IMR-90 (cell line): ENCODE measurements around the gene ZNF3. TPM values are rescaled to one million over a fixed set of nuclear protein-coding genes. Genes with fewer than 3 reads are reported as not detected.

Experiments
- ATAC-seq: fragments of 200-7000 bp; cut with Tn5 transposase; 2 replicates; pipeline ENCODE4 v1.9.1; 2020; ENCODE audit warnings: low read depth, mild to moderate bottlenecking, moderate library complexity
- BruUV-seq: library from RNA; stranded (reverse); fragments of 400-500 nt; replicated peaks from 2 replicates; lab custom pipeline; 2021; lab: Mats Ljungman, UMichigan
- CTCF ChIA-PET: fragments of 300-600 bp; formaldehyde crosslinking; extraction: SDS; loops from one replicate; lab custom pipeline; 2021; ENCODE audit warnings: antibody characterized with exemption; lab: Yijun Ruan, JAX
- POLR2A ChIA-PET: fragments of 300-600 bp; sonication (Branson Sonifier 250); formaldehyde crosslinking; loops from one replicate; lab custom pipeline; 2022; ENCODE audit warnings: antibody characterized with exemption; ENCODE audit not compliant: unreplicated experiment; lab: Charles Lee
- DNase-seq: peaks from one replicate; pipeline ENCODE4 v3.0.0; 2013
- H2AFZ ChIP-seq: replicated peaks from 2 replicates; pipeline ENCODE3; 2013; ENCODE audit warnings: low read length, mild to moderate bottlenecking; ENCODE audit not compliant: poor library complexity
- H2AK5ac ChIP-seq: 2 replicates; pipeline ENCODE4 v1.6.1; 2013; ENCODE audit warnings: low read depth, low read length, inconsistent platforms
- H2AK9ac ChIP-seq: replicated peaks from 2 replicates; pipeline ENCODE3; 2013; ENCODE audit warnings: mild to moderate bottlenecking, low read depth, low read length, moderate library complexity; ENCODE audit not compliant: poor library complexity
- H2BK120ac ChIP-seq: 2 replicates; pipeline ENCODE4 v1.6.1; 2013; ENCODE audit warnings: low read depth, low read length, inconsistent platforms
- H2BK15ac ChIP-seq: 3 replicates; pipeline ENCODE4 v1.6.1; 2013; ENCODE audit warnings: low read depth, low read length, inconsistent platforms
- H2BK20ac ChIP-seq: 2 replicates; pipeline ENCODE4 v1.6.1; 2013; ENCODE audit warnings: low read depth, mild to moderate bottlenecking, inconsistent platforms, low read length, moderate library complexity
- H2BK5ac ChIP-seq: 2 replicates; pipeline ENCODE4 v1.6.1; 2013; ENCODE audit warnings: mild to moderate bottlenecking, low read depth, low read length, inconsistent platforms; ENCODE audit not compliant: poor library complexity, severe bottlenecking
- H3K14ac ChIP-seq: replicated peaks from 2 replicates; pipeline ENCODE4 v1.6.1; 2013; ENCODE audit warnings: low read depth, low read length, inconsistent platforms
- H3K18ac ChIP-seq: 2 replicates; pipeline ENCODE4 v1.6.1; 2013; ENCODE audit warnings: low read depth, low read length, control low read depth
- H3K23ac ChIP-seq: 2 replicates; pipeline ENCODE4 v1.6.1; 2013; ENCODE audit warnings: low read depth, low read length, inconsistent platforms
- H3K27ac ChIP-seq: 2 replicates; pipeline ENCODE4 v1.5.1; 2013; ENCODE audit warnings: mild to moderate bottlenecking, control low read depth, low read length; ENCODE audit not compliant: insufficient read depth
- H3K27me3 ChIP-seq: 2 replicates; pipeline ENCODE4 v1.6.1; 2013; ENCODE audit warnings: low read length; ENCODE audit not compliant: control insufficient read depth, insufficient read depth
- H3K36me3 ChIP-seq: 2 replicates; pipeline ENCODE4 v1.6.1; 2013; ENCODE audit warnings: low read length, mixed read lengths; ENCODE audit not compliant: control insufficient read depth, insufficient read depth
- H3K4ac ChIP-seq: 2 replicates; pipeline ENCODE4 v1.6.1; 2013; ENCODE audit warnings: low read depth, low read length, inconsistent platforms
- H3K4me1 ChIP-seq: 2 replicates; pipeline ENCODE4 v1.6.1; 2013; ENCODE audit warnings: low read length, mixed read lengths; ENCODE audit not compliant: control insufficient read depth, insufficient read depth
- H3K4me2 ChIP-seq: 2 replicates; pipeline ENCODE4 v1.6.1; 2013; ENCODE audit warnings: low read depth, mild to moderate bottlenecking, control low read depth, low read length, moderate library complexity
- H3K4me3 ChIP-seq: 2 replicates; pipeline ENCODE4 v1.5.1; 2013; ENCODE audit warnings: low read depth, mild to moderate bottlenecking, control low read depth, low read length, moderate library complexity; ENCODE audit not compliant: insufficient read depth
- H3K56ac ChIP-seq: 2 replicates; pipeline ENCODE4 v1.6.1; 2013; ENCODE audit warnings: low read length, inconsistent platforms; ENCODE audit not compliant: insufficient read depth; ENCODE audit errors: extremely low read depth
- H3K79me1 ChIP-seq, 2 experiments: 2 replicates each; pipeline ENCODE4 v1.6.1; 2013; ENCODE audit warnings: low read length in 2 of 2, inconsistent platforms in 1 of 2, low read depth in 1 of 2
- H3K9ac ChIP-seq: 2 replicates; pipeline ENCODE4 v1.6.1; 2013; ENCODE audit warnings: low read depth, low read length, control low read depth
- H3K9me1 ChIP-seq: 2 replicates; pipeline ENCODE4 v1.6.1; 2013; ENCODE audit warnings: low read length, inconsistent platforms; ENCODE audit not compliant: insufficient read depth
- H3K9me3 ChIP-seq: 2 replicates; pipeline ENCODE4 v1.6.1; 2013; ENCODE audit warnings: low read length; ENCODE audit not compliant: control insufficient read depth, insufficient read depth
- H4K20me1 ChIP-seq: 2 replicates; pipeline ENCODE4 v1.6.1; 2013; ENCODE audit warnings: low read length, inconsistent platforms; ENCODE audit not compliant: insufficient read depth
- H4K5ac ChIP-seq: 2 replicates; pipeline ENCODE4 v1.6.1; 2013; ENCODE audit warnings: mild to moderate bottlenecking, low read depth, low read length, control low read depth
- H4K8ac ChIP-seq, 2 experiments: 2 replicates each; pipeline ENCODE4 v1.6.1; 2013; ENCODE audit warnings: low read depth in 2 of 2, low read length in 2 of 2, control low read depth in 1 of 2, inconsistent platforms in 1 of 2
- H4K91ac ChIP-seq: 2 replicates; pipeline ENCODE4 v1.6.1; 2013; ENCODE audit warnings: low read depth, low read length, inconsistent platforms; ENCODE audit not compliant: insufficient read depth
- BHLHE40 ChIP-seq: fragments of 150-350 bp; IDR thresholded peaks from 2 replicates; pipeline ENCODE4 v1.6.1; 2016; ENCODE audit warnings: mild to moderate bottlenecking, low read depth, low read length
- CEBPB ChIP-seq: IDR thresholded peaks from 2 replicates; pipeline ENCODE4 v1.6.1; 2012; ENCODE audit warnings: low read depth, low read length, improper control_type of control experiment
- CHD1 ChIP-seq: IDR thresholded peaks from 2 replicates; pipeline ENCODE4 v1.6.1; 2012; ENCODE audit warnings: low read depth, low read length, improper control_type of control experiment
- CTCF ChIP-seq: conservative IDR thresholded peaks from 2 replicates; pipeline ENCODE4 v1.5.1; 2012; ENCODE audit warnings: mild to moderate bottlenecking, low read depth, low read length, improper control_type of control experiment
- ELK1 ChIP-seq: fragments of 150-350 bp; IDR thresholded peaks from 2 replicates; pipeline ENCODE4 v1.6.1; 2016; ENCODE audit warnings: low read depth, mild to moderate bottlenecking, low read length, moderate library complexity, borderline replicate concordance
- FOS ChIP-seq: fragments of 150-350 bp; IDR thresholded peaks from 2 replicates; pipeline ENCODE4 v1.6.1; 2016; ENCODE audit warnings: low read depth, low read length
- MAFK ChIP-seq: IDR thresholded peaks from 2 replicates; pipeline ENCODE4 v1.6.1; 2012; ENCODE audit warnings: low read depth, low read length, improper control_type of control experiment
- MAZ ChIP-seq: IDR thresholded peaks from 2 replicates; pipeline ENCODE4 v1.6.1; 2012; ENCODE audit warnings: low read depth, mild to moderate bottlenecking, low read length, improper control_type of control experiment, moderate library complexity, borderline replicate concordance
- MXI1 ChIP-seq: IDR thresholded peaks from 2 replicates; pipeline ENCODE4 v1.6.1; 2012; ENCODE audit warnings: low read depth, mild to moderate bottlenecking, low read length, moderate library complexity, borderline replicate concordance
- NFE2L2 ChIP-seq: fragments of 150-350 bp; IDR thresholded peaks from 2 replicates; pipeline ENCODE4 v1.6.1; 2016; ENCODE audit warnings: low read depth, mild to moderate bottlenecking, low read length
- POLR2A ChIP-seq: IDR thresholded peaks from 2 replicates; pipeline ENCODE4 v1.6.1; 2012; ENCODE audit warnings: mild to moderate bottlenecking, low read depth, low read length
- RAD21 ChIP-seq: IDR thresholded peaks from 2 replicates; pipeline ENCODE4 v1.6.1; 2012; ENCODE audit warnings: low read length, improper control_type of control experiment
- RFX5 ChIP-seq: IDR thresholded peaks from 2 replicates; pipeline ENCODE4 v1.8.0; 2012; ENCODE audit warnings: low read depth, mild to moderate bottlenecking, low read length, moderate library complexity
- SMC3 ChIP-seq: fragments of 150-350 bp; IDR thresholded peaks from 2 replicates; pipeline ENCODE4 v1.6.1; 2016; ENCODE audit warnings: low read depth, mild to moderate bottlenecking, antibody characterized with exemption, low read length, moderate library complexity
- WGBS, 2 experiments: methylation state at CpG; one replicate each; pipeline versions ENCODE4 v1.1.5 to v1.1.7; 2013; ENCODE audit warnings: missing lambda C conversion rate in 2 of 2; ENCODE audit not compliant: insufficient read length in 1 of 2; ENCODE audit errors: extremely low coverage in 2 of 2; 5-methylcytosine and 5-hydroxymethylcytosine counted together
- dilution Hi-C: fragments of 300-500 bp; cut with HindIII; formaldehyde crosslinking; loops from one replicate; pipeline ENCODE4 v1.14.3; 2018; ENCODE audit warnings: low sequenced_read_pairs; ENCODE audit not compliant: unreplicated experiment
- in situ Hi-C: fragments of 300-500 bp; cut with MboI; formaldehyde crosslinking; loops from 3 replicates; pipeline ENCODE4 v1.14.3; 2019; ENCODE audit warnings: low sequenced_read_pairs, inconsistent platforms, mixed read lengths
- intact Hi-C: fragments of 100-400 bp; cut with micrococcal nuclease; formaldehyde crosslinking; loops from 2 replicates; pipeline ENCODE4 v1.10.0; 2022
- polyA plus RNA-seq, 3 experiments: library from polyadenylated mRNA; depleted of rRNA; stranded (reverse); fragments of >200 nt; gene quantifications; 2 replicates each; pipeline ENCODE4 v1.2.3, GENCODE V29; 2012; ENCODE audit warnings: low replicate concordance in 1 of 3
- total RNA-seq: library from RNA; depleted of rRNA; stranded (reverse); fragments of >200 nt; gene quantifications from 2 replicates; pipeline ENCODE4 v1.2.3, GENCODE V29; 2012

Gene ZNF3
- total and polyA plus RNA-seq, 2 of the 4 experiments (the other 2 are of a cell fraction) = 24.8 to 30.8 TPM

- no peak for TF ChIP-seq MXI1
These were observed 37.0 kb upstream of the ZNF3 start (continued) for GRCh38 chr7:100118388-100119071.

- Histone ChIP-seq H2AK5ac (no peak overlapping the region), H4K5ac (no peak overlapping the region), H3K4me1 (0 out of 2 replicates have a peak, but pooled peaks cover 2% of the 10 kb centered on the region), H3K4me2 (no peak overlapping the region), H3K9me1 (peaks cover 6% of the 10 kb centered on the region), H3K18ac (no peak overlapping the region), H3K4ac (no peak overlapping the region), H2BK120ac (no peak overlapping the region), H2AFZ (no peak overlapping the region), H3K23ac (no peak overlapping the region), H3K36me3 (peaks cover 32% of the 10 kb centered on the region), H4K91ac (no peak overlapping the region), H2BK5ac (no peak overlapping the region), H2AK9ac (no peak overlapping the region), H3K56ac (no peak overlapping the region), H3K4me3 (no peak overlapping the region), H3K14ac (no peak overlapping the region), H2BK15ac (no peak overlapping the region), H4K20me1 (no peaks in the 10 kb centered on the region; the same call in 1 of the 2 replicates), H2BK20ac (no peak overlapping the region), H3K9ac (no peak overlapping the region), H3K9me3 (no peaks in the 10 kb centered on the region), H3K79me1 (peaks cover 8 to 31% of the 10 kb centered on the region in 2 experiments), H4K8ac (no peak overlapping the region), H3K27me3 (no peaks in the 10 kb centered on the region), H3K27ac (no peak overlapping the region)
- no TSS peak for BruUV-seq
- WGBS, 2 experiments = 80% methylated on average over 3 of the region's 7 CpGs; no CpG with 5 or more reads in 1 of the 2 experiments
- no peak for DNase-seq
- ChIA-PET CTCF (no interaction called here), POLR2A (no interaction called here)
- no peak for ATAC-seq
- intact Hi-C loops (no loop called here), dilution Hi-C loops (no loop called here), in situ Hi-C loops (no loop called here)
- TF ChIP-seq FOS (no peak), CTCF (no peak), RAD21 (no peak), MXI1 (no peak), SMC3 (no peak), MAZ (no peak), CEBPB (no peak), CHD1 (no peak), BHLHE40 (no peak), RFX5 (no peak), ELK1 (no peak), NFE2L2 (no peak), POLR2A (no peak), MAFK (no peak)
These were observed 33.5 kb upstream of the ZNF3 start for GRCh38 chr7:100115026-100115425.
